CD4-positive, CD25-positive, alpha-beta regulatory T cell (primary cell): ENCODE results near the gene NTRK1. TPM values are rescaled to one million over a fixed set of nuclear protein-coding genes. Genes with fewer than 3 reads are reported as not detected.
A peak's percentile ranks its signal among the peaks of the same experiment; 100 is the strongest.

Experiments
- ATAC-seq, 2 donors: fragments of 150-1000 bp; cut with Tn5 transposase; one replicate each; pipeline ENCODE4 v1.10.0; 2021; ENCODE audit warnings: low read depth in 2 of 2, moderate number of reproducible peaks in 2 of 2, moderate library complexity in 1 of 2
- DNase-seq, 3 donors: peaks; one replicate each; pipeline versions ENCODE4 v3.0.0 to v3.0.0-alpha.2; 2012 to 2022; ENCODE audit warnings: mixed read lengths in 1 of 3
- H3K27ac ChIP-seq: one replicate; pipeline ENCODE4 v1.7.0; 2013; ENCODE audit warnings: mild to moderate bottlenecking, low read length; ENCODE audit not compliant: insufficient read depth, poor library complexity, severe bottlenecking
- H3K27me3 ChIP-seq: one replicate; pipeline ENCODE4 v1.7.0; 2013; ENCODE audit warnings: low read length; ENCODE audit not compliant: control insufficient read depth, insufficient read depth
- H3K36me3 ChIP-seq: one replicate; pipeline ENCODE4 v1.7.0; 2013; ENCODE audit warnings: mild to moderate bottlenecking, low read length, moderate library complexity; ENCODE audit not compliant: control insufficient read depth, insufficient read depth
- H3K4me1 ChIP-seq: 2 replicates; pipeline ENCODE4 v1.7.0; 2013; ENCODE audit warnings: mild to moderate bottlenecking, low read length; ENCODE audit not compliant: insufficient read depth, control insufficient read depth, poor library complexity, severe bottlenecking
- H3K4me3 ChIP-seq: one replicate; pipeline ENCODE4 v1.7.0; 2013; ENCODE audit warnings: low read depth, mild to moderate bottlenecking, low read length, moderate library complexity
- H3K9me3 ChIP-seq, 2 experiments: 1 replicate in 1 of 2; 2 replicates in 1 of 2; pipeline ENCODE4 v1.7.0; 2013; ENCODE audit warnings: low read length in 2 of 2, mild to moderate bottlenecking in 1 of 2, moderate library complexity in 1 of 2; ENCODE audit not compliant: control insufficient read depth in 2 of 2
- H3K27ac Mint-ChIP-seq, 3 donors: one replicate each; pipeline ENCODE4 v1.8.0; 2020 to 2022; ENCODE audit warnings: mild to moderate bottlenecking in 3 of 3, mixed read lengths in 3 of 3, moderate library complexity in 2 of 3
- H3K27me3 Mint-ChIP-seq: one replicate; pipeline ENCODE4 v1.8.0; 2022; ENCODE audit warnings: mild to moderate bottlenecking, mixed read lengths
- H3K36me3 Mint-ChIP-seq: one replicate; pipeline ENCODE4 v1.8.0; 2020; ENCODE audit warnings: mixed read lengths
- H3K4me1 Mint-ChIP-seq, 4 donors: one replicate each; pipeline ENCODE4 v1.8.0; 2020 to 2022; ENCODE audit warnings: mixed read lengths in 4 of 4, mild to moderate bottlenecking in 1 of 4
- H3K4me3 Mint-ChIP-seq, 4 donors: one replicate each; pipeline ENCODE4 v1.8.0; 2020 to 2022; ENCODE audit warnings: mild to moderate bottlenecking in 4 of 4, mixed read lengths in 4 of 4, moderate library complexity in 3 of 4
- H3K9me3 Mint-ChIP-seq, 7 donors: one replicate each; pipeline ENCODE4 v1.8.0; 2020 to 2022; ENCODE audit warnings: mixed read lengths in 7 of 7, mild to moderate bottlenecking in 3 of 7, moderate library complexity in 2 of 7
- polyA plus RNA-seq, 4 donors: library from polyadenylated mRNA; unstranded; fragments of 300-500 nt; fragmentation: Illumina TruSeq; gene quantifications; one replicate each; pipeline ENCODE4 v1.2.3, GENCODE V29; 2021
- total RNA-seq: library from RNA; stranded (reverse); gene quantifications from one replicate; pipeline ENCODE4 v1.2.3, GENCODE V29; 2022

NTRK1 gene
- total and polyA plus RNA-seq, 5 donors from 2014 or later, result 0.06 to 0.91 (median 0.27) TPM; not detected in 1

DNA sequence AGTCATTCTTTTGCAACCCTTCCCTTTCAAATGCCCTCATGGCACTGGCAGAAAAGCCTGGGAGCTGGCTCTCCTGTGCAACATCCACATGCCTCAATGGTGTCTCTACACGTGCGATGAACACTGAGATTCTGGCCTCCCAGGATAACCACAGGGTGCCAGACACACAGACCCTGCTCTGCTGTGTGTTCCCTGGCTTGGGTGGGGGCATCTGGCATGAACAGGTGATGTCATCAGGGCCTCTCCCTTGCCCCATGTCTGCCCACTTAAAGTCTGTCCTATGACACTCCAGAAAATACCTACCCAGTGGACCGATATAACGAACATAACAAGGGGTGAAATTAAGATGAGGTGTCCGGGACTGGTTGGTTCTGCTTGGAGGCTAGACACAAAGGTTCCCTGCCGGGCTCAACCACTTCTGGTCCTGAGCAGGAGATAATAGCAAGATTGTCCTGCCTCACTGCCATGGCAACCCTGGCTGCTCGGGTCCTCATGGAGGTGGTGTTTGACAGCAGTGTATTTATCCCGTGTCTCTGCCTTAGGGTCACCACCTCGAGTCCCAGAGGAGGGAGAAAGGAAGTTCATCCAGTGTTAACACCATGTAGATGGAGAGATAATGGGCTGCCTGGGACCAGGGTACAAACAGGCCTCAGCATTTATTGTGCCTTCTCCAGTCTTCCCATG lies 21.1 kb upstream of the NTRK1 start:
- Histone ChIP-seq H3K36me3 (no peaks in the 10 kb centered on the region), H3K27me3 (peaks cover 8% of the 10 kb centered on the region), H3K27ac (no peak overlapping the region), H3K4me1 (peaks cover 22% of the 10 kb centered on the region), H3K4me3 (no peak overlapping the region), H3K9me3 (no peaks in the 10 kb centered on the region)
- Mint-ChIP-seq H3K27me3 (peaks cover 16% of the 10 kb centered on the region), H3K9me3 (no peaks in the 10 kb centered on the region), H3K27ac (no peak overlapping the region), H3K4me1 (peaks cover 7 to 39% (median 15%) of the 10 kb centered on the region in 4 donors), H3K36me3 (no peaks in the 10 kb centered on the region), H3K4me3 (no peak overlapping the region)
- DNase-seq, result no peak
- no peak for ATAC-seq

DNA sequence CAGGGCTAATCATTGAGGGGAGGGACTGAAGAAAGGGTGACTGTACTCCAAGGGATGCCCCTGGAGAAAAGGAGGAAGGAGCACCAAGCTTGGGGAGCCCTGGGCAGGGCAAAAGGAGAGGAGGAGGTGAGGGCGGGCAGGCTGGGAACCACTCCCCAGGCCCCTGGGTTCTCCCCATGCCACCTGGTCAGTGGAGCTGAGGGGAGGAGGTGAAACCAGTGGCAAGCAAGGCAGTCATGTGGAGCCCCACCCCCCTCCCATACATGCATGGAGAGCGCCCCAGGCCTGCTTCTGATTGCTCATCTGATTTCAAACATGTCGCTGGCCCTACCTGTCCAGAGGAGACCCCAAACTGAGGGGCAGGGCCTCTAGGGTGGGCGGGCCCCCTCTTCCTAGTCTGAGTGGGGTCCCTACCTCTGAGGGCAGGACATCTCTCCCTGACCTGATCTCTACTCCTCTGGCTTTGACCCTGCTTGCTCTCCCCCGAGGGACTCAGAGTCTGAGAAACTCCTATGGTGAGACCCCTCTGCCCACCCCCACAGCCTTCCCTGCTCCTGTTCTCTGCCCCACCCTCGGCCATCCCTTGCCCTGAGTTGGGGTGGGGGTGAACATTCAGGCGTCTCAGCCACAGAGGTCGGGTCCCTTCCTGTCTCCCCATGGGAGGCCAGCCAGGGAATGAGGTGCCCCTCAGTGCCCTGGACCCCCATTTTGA lies 20.3 kb upstream of the NTRK1 start:
- Mint-ChIP-seq H3K36me3 (no peaks in the 10 kb centered on the region), H3K27ac (no peak overlapping the region), H3K4me1 (peaks cover 7 to 38% (median 15%) of the 10 kb centered on the region in 4 donors), H3K27me3 (peaks cover 19% of the 10 kb centered on the region), H3K9me3 (no peaks in the 10 kb centered on the region), H3K4me3 (no peak overlapping the region)
- Histone ChIP-seq H3K9me3 (no peaks in the 10 kb centered on the region), H3K4me3 (no peak overlapping the region), H3K36me3 (no peaks in the 10 kb centered on the region), H3K27ac (no peak overlapping the region), H3K4me1 (peaks cover 26% of the 10 kb centered on the region), H3K27me3 (peaks cover 9% of the 10 kb centered on the region)
- no peak for ATAC-seq
- no peak for DNase-seq

DNA sequence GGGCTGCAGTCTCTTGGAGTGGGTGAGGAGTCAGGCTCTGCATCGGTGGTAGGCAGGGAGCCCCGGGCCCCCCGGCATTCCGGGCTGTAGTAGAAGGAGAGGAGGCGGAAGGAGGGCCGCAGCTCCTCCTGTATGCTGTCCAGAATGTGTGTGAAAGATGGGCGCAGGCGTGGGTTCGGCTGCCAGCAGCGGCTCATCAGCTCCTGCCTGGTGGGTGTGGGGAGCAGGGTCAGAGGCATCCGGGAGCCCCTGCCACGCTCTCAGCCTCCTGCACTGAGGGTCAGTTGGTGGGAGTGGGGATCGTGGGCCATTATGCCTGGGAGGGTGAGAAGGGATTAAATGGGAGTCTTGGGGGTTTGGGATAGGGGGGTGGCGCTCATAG lies 19.8 kb upstream of the NTRK1 start:
- Mint-ChIP-seq H3K9me3 (no peaks in the 10 kb centered on the region), H3K36me3 (no peaks in the 10 kb centered on the region), H3K27me3 (peaks cover 24% of the 10 kb centered on the region), H3K27ac (no peak overlapping the region), H3K4me3 (no peak overlapping the region), H3K4me1 (peaks cover 4 to 36% (median 10%) of the 10 kb centered on the region in 4 donors)
- H3K9me3 ChIP-seq, result no peaks in the 10 kb centered on the region
- H3K27ac ChIP-seq, result no peak overlapping the region
- ATAC-seq (no peak), DNase-seq (no peak)
- H3K4me3 ChIP-seq, result no peak overlapping the region
- H3K36me3 ChIP-seq, result no peaks in the 10 kb centered on the region
- H3K4me1 ChIP-seq, result peaks cover 21% of the 10 kb centered on the region
- peaks cover 9% of the 10 kb centered on the region for H3K27me3 ChIP-seq

DNA sequence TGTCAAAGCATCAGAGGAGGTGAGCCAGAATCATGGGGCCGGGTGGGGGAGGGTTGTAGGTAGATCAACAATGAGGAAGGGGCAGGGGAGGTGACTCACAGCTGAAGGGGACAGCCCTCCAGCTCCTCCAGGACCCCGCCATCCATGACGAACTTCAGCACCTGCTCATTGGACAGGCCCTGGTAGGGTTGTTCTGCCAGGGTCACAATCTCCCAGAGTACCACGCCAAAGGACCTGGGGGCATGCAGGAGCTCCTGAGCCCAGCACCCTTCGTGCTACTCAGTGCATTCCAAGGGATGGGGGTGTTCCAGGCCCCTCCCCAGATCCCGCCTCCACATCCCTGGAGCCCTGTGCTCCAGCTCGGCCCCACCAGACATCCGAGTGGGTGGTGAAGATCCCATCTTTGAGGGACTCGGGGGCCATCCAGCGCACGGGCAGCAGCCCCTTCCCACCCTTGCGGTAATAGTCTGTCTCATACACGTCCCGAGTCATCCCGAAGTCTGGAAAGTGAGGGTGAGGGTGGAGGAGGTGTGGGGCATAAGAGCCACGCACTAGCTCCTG lies 19.3 kb upstream of the NTRK1 start:
- DNase-seq, result no peak
- Mint-ChIP-seq H3K4me3 (no peak overlapping the region), H3K9me3 (no peaks in the 10 kb centered on the region), H3K36me3 (no peaks in the 10 kb centered on the region), H3K4me1 (peaks cover 0 to 35% (median 6%) of the 10 kb centered on the region in 4 donors), H3K27me3 (peaks cover 29% of the 10 kb centered on the region), H3K27ac (no peak overlapping the region)
- Histone ChIP-seq H3K27ac (no peak overlapping the region), H3K27me3 (peaks cover 12% of the 10 kb centered on the region), H3K4me1 (peaks cover 16% of the 10 kb centered on the region), H3K36me3 (no peaks in the 10 kb centered on the region), H3K9me3 (no peaks in the 10 kb centered on the region), H3K4me3 (no peak overlapping the region)
- ATAC-seq, result no peak

DNA sequence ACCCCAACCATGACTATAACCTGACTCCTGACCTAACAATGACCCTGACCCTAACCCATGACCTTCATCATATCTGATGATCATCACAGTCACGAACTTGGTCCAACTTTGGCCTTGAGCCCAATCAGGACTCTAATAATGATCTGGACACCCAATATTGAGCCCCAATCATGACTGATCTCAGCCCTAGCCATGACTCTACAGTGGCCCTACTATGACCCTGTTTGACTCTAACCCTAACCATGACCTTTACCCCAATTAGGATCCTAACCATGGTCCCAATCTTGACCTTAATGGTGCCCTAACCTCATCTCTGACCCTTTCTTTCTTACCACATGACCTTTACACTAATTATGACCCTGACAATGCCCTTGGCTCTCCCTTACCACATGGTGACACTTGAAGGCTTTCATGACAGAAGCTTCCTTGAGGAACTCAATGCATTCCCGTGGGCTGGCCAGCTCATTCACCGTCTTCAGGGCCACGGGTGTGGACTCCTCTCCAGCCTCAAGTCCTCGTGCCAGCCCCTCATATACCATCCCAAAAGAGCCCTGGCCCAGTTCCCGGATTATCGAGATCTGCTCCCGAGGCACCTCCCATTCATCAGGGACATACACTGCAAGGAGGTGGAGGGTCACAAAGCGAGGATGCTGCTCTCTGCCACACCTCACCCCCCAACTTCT lies 17.9 kb upstream of the NTRK1 start:
- ATAC-seq (no peak), DNase-seq (no peak)
- Mint-ChIP-seq H3K4me3 (peak overlapping the region in 1 of 4 donors; percentile 13), H3K9me3 (no peaks in the 10 kb centered on the region), H3K4me1 (peaks cover 0 to 29% (median 6%) of the 10 kb centered on the region in 4 donors), H3K36me3 (no peaks in the 10 kb centered on the region), H3K27me3 (peaks cover 38% of the 10 kb centered on the region), H3K27ac (peak overlapping the region in 1 of 3 donors; percentile 5)
- Histone ChIP-seq H3K27ac (no peak overlapping the region), H3K4me3 (no peak overlapping the region), H3K9me3 (no peaks in the 10 kb centered on the region), H3K27me3 (peaks cover 17% of the 10 kb centered on the region), H3K36me3 (no peaks in the 10 kb centered on the region), H3K4me1 (peaks cover 7% of the 10 kb centered on the region)

DNA sequence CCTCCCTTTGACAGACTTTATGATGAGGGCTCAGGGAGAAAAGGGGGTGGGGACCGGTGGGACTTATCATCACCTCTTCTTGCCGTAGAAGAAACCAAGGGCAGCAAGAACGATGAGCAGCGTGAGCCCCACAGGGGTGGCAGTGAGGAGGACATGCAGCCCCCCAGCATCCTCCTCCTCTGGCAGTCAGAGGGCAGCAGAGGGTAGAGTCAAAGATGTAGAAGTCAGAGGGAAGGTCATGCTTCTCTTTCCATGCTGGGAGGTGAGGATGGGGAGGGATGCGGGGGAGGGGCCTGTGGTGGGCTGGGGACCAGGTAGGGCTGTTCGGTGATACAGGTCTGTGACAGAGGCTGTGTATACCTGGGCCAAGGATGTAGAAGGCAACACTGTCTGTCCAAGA lies 16.6 kb upstream of the NTRK1 start:
- Histone ChIP-seq H3K27me3 (peaks cover 21% of the 10 kb centered on the region), H3K9me3 (no peaks in the 10 kb centered on the region), H3K27ac (no peak overlapping the region), H3K4me1 (peaks cover 18% of the 10 kb centered on the region), H3K36me3 (no peaks in the 10 kb centered on the region), H3K4me3 (no peak overlapping the region)
- peak overlapping the region in 2 of 4 donors; percentile 27 to 35 for H3K4me3 Mint-ChIP-seq
- H3K27me3 Mint-ChIP-seq, result peaks cover 38% of the 10 kb centered on the region
- no peaks in the 10 kb centered on the region for H3K9me3 Mint-ChIP-seq
- H3K36me3 Mint-ChIP-seq, result no peaks in the 10 kb centered on the region
- ATAC-seq, result no peak
- peaks cover 2 to 38% (median 8%) of the 10 kb centered on the region in 4 donors for H3K4me1 Mint-ChIP-seq
- no peak for DNase-seq
- no peak overlapping the region for H3K27ac Mint-ChIP-seq

DNA sequence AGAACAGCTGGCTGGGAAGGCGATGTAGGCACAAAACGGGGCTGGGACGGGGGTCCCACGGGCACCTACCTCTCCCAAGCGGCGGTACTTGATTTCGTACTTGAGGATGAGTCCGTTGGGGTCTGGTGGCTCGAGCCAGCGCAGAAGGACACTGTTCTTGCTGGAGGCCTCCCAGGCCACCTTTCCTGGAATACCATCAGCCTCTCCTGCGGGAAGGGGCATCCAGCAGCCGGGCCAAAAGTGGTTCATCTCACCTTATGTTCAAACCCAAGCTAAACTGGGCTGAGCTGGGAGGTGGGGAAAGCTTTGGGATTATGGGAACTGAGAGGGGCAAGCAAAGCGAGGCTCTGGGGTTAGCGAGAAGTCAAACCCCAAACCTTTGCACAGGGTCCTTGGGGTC lies 16.0 kb upstream of the NTRK1 start:
- H3K4me1 Mint-ChIP-seq, result peaks cover 4 to 40% (median 8%) of the 10 kb centered on the region in 4 donors
- H3K27me3 ChIP-seq, result peaks cover 21% of the 10 kb centered on the region
- peaks cover 19% of the 10 kb centered on the region for H3K4me1 ChIP-seq
- ATAC-seq, result no peak
- H3K4me3 ChIP-seq, result no peak overlapping the region
- no peak for DNase-seq
- H3K9me3 Mint-ChIP-seq, result no peaks in the 10 kb centered on the region
- H3K9me3 ChIP-seq, result no peaks in the 10 kb centered on the region
- no peaks in the 10 kb centered on the region for H3K36me3 ChIP-seq
- H3K27me3 Mint-ChIP-seq, result peaks cover 38% of the 10 kb centered on the region
- no peak overlapping the region for H3K27ac ChIP-seq
- no peak overlapping the region for H3K27ac Mint-ChIP-seq
- H3K36me3 Mint-ChIP-seq, result no peaks in the 10 kb centered on the region
- peak overlapping the region in 1 of 4 donors; percentile 69 for H3K4me3 Mint-ChIP-seq
